ENCODE measurements around the gene ZNF274. TPM values are rescaled to one million over a fixed set of nuclear protein-coding genes. Genes with fewer than 3 reads are reported as not detected.

Gene ZNF274
- total and polyA plus RNA-seq, 2 donors (not counting 1 experiment from before 2014, with no cell fraction given) = 53.3 to 83.7 TPM

DNA sequence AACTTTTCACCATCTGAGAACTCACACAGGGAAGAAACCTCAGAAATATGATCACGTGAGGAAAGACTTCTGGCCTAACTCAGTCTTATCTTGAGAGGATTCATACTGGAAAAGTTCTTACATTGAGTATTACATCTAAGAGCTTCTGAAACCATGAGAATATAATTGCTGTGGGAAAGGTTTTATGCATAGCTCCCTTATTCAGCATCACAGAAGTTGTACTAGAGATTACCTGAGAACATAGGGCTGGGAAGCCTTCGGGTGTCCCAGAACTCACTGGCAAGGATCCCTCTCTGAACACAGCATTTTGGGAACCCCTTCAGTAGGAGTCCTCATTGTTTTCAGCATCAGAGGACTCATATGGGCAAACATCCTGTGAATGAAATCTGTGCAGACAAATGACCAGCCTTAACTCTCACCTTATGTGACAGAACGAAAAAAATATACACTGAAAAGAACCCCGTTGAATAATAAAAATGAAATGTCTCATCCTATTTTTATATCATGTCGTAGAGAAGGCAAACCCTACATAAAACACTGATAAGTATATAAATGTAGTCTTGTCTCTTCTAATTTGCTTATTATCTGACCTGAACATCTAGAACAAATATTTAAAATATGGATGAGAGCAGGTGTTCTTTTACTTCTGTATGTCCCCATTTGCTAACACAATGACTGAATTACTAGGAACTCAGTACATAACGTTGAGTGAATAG lies 14.2 kb downstream of the ZNF274 start:
- TF ChIP-seq, protein P1, sequence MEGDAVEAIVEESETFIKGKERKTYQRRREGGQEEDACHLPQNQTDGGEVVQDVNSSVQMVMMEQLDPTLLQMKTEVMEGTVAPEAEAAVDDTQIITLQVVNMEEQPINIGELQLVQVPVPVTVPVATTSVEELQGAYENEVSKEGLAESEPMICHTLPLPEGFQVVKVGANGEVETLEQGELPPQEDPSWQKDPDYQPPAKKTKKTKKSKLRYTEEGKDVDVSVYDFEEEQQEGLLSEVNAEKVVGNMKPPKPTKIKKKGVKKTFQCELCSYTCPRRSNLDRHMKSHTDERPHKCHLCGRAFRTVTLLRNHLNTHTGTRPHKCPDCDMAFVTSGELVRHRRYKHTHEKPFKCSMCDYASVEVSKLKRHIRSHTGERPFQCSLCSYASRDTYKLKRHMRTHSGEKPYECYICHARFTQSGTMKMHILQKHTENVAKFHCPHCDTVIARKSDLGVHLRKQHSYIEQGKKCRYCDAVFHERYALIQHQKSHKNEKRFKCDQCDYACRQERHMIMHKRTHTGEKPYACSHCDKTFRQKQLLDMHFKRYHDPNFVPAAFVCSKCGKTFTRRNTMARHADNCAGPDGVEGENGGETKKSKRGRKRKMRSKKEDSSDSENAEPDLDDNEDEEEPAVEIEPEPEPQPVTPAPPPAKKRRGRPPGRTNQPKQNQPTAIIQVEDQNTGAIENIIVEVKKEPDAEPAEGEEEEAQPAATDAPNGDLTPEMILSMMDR (IDR thresholded peaks at IDR 0.05) = no peak
- no peak for TF ChIP-seq EZH2 (IDR thresholded peaks at IDR 0.05; ENCODE audit: borderline replicate concordance, insufficient read depth, low read depth, low read length, poor library complexity, severe bottlenecking)
- H3K27me3 ChIP-seq (replicated peaks in 1 of 4; ENCODE audit: control extremely low read depth in 1 of 4, control insufficient read depth in 3 of 4, insufficient read depth in 4 of 4, low read length in 3 of 4) = no peaks in the 10 kb centered on the region
- Mint-ChIP-seq H3K27ac (no peak overlapping the region), H3K27me3 (no peaks in the 10 kb centered on the region), H3K4me3 (no peak overlapping the region), H3K4me1 (no peaks in the 10 kb centered on the region), H3K9me3 (ENCODE audit: insufficient read depth) (peaks cover 33% of the 10 kb centered on the region)
- H3K9me3 ChIP-seq (ENCODE audit: control extremely low read depth in 1 of 3, control insufficient read depth in 2 of 3, insufficient read depth in 1 of 3, low read length in 2 of 3) = peaks cover 30 to 95% (median 86%) of the 10 kb centered on the region in 3 donors
- ChIA-PET POLR2A (interaction anchor here (0.6 kb wide), 1 partner anchor 241 kb away, joined by 3 read pairs; no protein-coding TSS in a partner anchor), CTCF (no interaction called here)
- no peaks in the 10 kb centered on the region for H3K4me1 ChIP-seq (ENCODE audit: control insufficient read depth in 2 of 2, insufficient read depth in 2 of 2, low read length in 2 of 2)
- 100% methylated on average over 2 of the region's 6 CpGs for WGBS (ENCODE audit: insufficient coverage)
- peak overlapping the region in 1 of 5 experiments; percentile 16 for H3K4me3 ChIP-seq (ENCODE audit: control extremely low read depth in 1 of 5, extremely low read depth in 1 of 5, insufficient read depth in 1 of 5, low read depth in 2 of 5, low read length in 4 of 5)
- no peaks in the 10 kb centered on the region for H4K20me1 ChIP-seq (ENCODE audit: control insufficient read depth, insufficient read depth, low read length, poor library complexity, severe bottlenecking)
- H2AFZ ChIP-seq (ENCODE audit: insufficient read depth, low read depth, low read length, poor library complexity, severe bottlenecking) = no peak overlapping the region
- H3K79me2 ChIP-seq (ENCODE audit: control insufficient read depth, insufficient read depth, low read length) = peaks cover 8% of the 10 kb centered on the region
- H3K27ac ChIP-seq (ENCODE audit: low read length in 2 of 2) = no peak overlapping the region
- H3K36me3 ChIP-seq (replicated peaks in 1 of 2; ENCODE audit: control extremely low read depth in 1 of 2, control insufficient read depth in 1 of 2, extremely low read depth in 1 of 2, insufficient read depth in 2 of 2, low read length in 1 of 2) = peaks cover 26 to 72% of the 10 kb centered on the region in 2 experiments
- peak; percentile 54 for DNase-seq
- ATAC-seq (ENCODE audit: low read depth) = no peak
- intact Hi-C loops (cut with micrococcal nuclease) = no loop called here
- no peak overlapping the region for H3K4me2 ChIP-seq (replicated peaks; ENCODE audit: low read depth, low read length, poor library complexity, severe bottlenecking)
- H3K9ac ChIP-seq (ENCODE audit: low read length) = no peak overlapping the region

DNA sequence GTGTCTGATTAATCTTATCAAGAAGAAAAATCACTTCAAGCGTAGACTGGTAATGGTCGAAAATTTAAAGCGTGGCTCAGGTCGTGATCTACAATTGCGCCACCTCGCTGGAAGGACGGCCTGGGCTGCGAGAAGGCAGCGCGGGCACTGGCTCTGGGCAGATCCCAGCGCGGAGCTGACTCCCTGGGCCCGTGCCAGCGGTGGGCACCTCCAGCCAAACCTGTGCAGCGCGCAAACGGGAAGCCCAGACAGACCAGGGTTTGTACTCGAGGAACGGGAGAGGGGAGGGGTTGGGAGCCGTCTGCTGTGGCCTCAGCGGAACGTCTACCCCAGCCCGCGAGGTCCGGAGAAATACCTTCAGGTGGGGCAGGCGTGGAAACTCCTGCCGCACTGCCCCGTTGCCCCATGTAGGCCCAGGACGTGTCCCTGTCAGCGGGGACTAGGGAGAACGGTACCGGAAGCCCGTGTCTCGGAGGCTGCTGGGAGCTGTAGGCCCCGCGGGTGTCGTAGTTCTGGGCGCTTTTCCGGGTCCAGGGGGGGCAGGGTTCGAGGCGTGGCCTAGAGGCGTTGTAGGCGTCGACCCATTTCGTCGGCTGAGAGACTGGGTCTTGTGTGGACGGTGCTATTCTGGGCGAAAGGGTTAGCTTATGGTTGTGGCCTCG lies 21.1 kb downstream of the ZNF274 start:
- ChIA-PET CTCF (no interaction called here), POLR2A (no interaction called here)
- H3K27ac ChIP-seq (ENCODE audit: low read length in 2 of 2) = no peak overlapping the region
- no peaks in the 10 kb centered on the region for H3K27me3 Mint-ChIP-seq
- no peak overlapping the region for H2AFZ ChIP-seq (ENCODE audit: insufficient read depth, low read depth, low read length, poor library complexity, severe bottlenecking)
- H3K4me3 Mint-ChIP-seq = no peak overlapping the region
- H3K4me1 Mint-ChIP-seq = no peaks in the 10 kb centered on the region
- intact Hi-C loops (cut with micrococcal nuclease) = no loop called here
- H3K79me2 ChIP-seq (ENCODE audit: control insufficient read depth, insufficient read depth, low read length) = peaks cover 13% of the 10 kb centered on the region
- no peak for ATAC-seq (ENCODE audit: low read depth)
- H3K9me3 ChIP-seq (ENCODE audit: control extremely low read depth in 1 of 3, control insufficient read depth in 2 of 3, insufficient read depth in 1 of 3, low read length in 2 of 3) = peaks cover 8 to 100% (median 95%) of the 10 kb centered on the region in 3 donors
- TF ChIP-seq, protein P1 (IDR thresholded peaks at IDR 0.05) = no peak
- no peak for TF ChIP-seq EZH2 (IDR thresholded peaks at IDR 0.05; ENCODE audit: borderline replicate concordance, insufficient read depth, low read depth, low read length, poor library complexity, severe bottlenecking)
- no peak overlapping the region for H3K9ac ChIP-seq (ENCODE audit: low read length)
- H3K27ac Mint-ChIP-seq = no peak overlapping the region
- H3K4me2 ChIP-seq (replicated peaks; ENCODE audit: low read depth, low read length, poor library complexity, severe bottlenecking) = no peak overlapping the region
- H4K20me1 ChIP-seq (ENCODE audit: control insufficient read depth, insufficient read depth, low read length, poor library complexity, severe bottlenecking) = no peaks in the 10 kb centered on the region
- H3K9me3 Mint-ChIP-seq (ENCODE audit: insufficient read depth) = peaks cover 44% of the 10 kb centered on the region
- H3K4me1 ChIP-seq (ENCODE audit: control insufficient read depth in 2 of 2, insufficient read depth in 2 of 2, low read length in 2 of 2) = no peaks in the 10 kb centered on the region
- peak overlapping the region in 1 of 5 experiments; percentile 13 for H3K4me3 ChIP-seq (ENCODE audit: control extremely low read depth in 1 of 5, extremely low read depth in 1 of 5, insufficient read depth in 1 of 5, low read depth in 2 of 5, low read length in 4 of 5)
- peaks cover 14 to 69% of the 10 kb centered on the region in 2 experiments for H3K36me3 ChIP-seq (replicated peaks in 1 of 2; ENCODE audit: control extremely low read depth in 1 of 2, control insufficient read depth in 1 of 2, extremely low read depth in 1 of 2, insufficient read depth in 2 of 2, low read length in 1 of 2)
- H3K27me3 ChIP-seq (replicated peaks in 1 of 4; ENCODE audit: control extremely low read depth in 1 of 4, control insufficient read depth in 3 of 4, insufficient read depth in 4 of 4, low read length in 3 of 4) = no peaks in the 10 kb centered on the region
- DNase-seq = no peak
- WGBS (ENCODE audit: insufficient coverage) = 73% methylated on average over 49 of the region's 49 CpGs

Measured in B cell (primary cell).